Lower lobe of right lung (tissue), 2 donors: ENCODE results near the gene FYN. TPM values are rescaled to one million over a fixed set of nuclear protein-coding genes. Genes with fewer than 3 reads are reported as not detected.
A peak's percentile ranks its signal among the peaks of the same experiment; 100 is the strongest.

ENCODE experiments used
- ATAC-seq, 2 donors: fragments of 200-7000 bp; cut with Tn5 transposase; one replicate each; pipeline ENCODE4 v1.9.1; 2020 to 2022; ENCODE audit warnings: mild to moderate bottlenecking in 2 of 2, moderate library complexity in 2 of 2
- DNase-seq: peaks from one replicate; pipeline ENCODE4 v3.0.0-alpha.2; 2020
- H3K27ac ChIP-seq: fragments of 200-600 bp; one replicate; pipeline ENCODE4 v1.8.0; 2022
- H3K27me3 ChIP-seq: fragments of 200-600 bp; one replicate; pipeline ENCODE4 v1.8.0; 2022; ENCODE audit warnings: low read depth
- H3K36me3 ChIP-seq: fragments of 200-600 bp; one replicate; pipeline ENCODE4 v1.8.0; 2022; ENCODE audit warnings: mild to moderate bottlenecking
- H3K4me1 ChIP-seq: fragments of 200-600 bp; one replicate; pipeline ENCODE4 v1.8.0; 2022
- H3K4me3 ChIP-seq: fragments of 200-600 bp; one replicate; pipeline ENCODE4 v1.8.0; 2022; ENCODE audit warnings: mild to moderate bottlenecking
- H3K9me3 ChIP-seq: fragments of 200-600 bp; one replicate; pipeline ENCODE4 v1.8.0; 2022
- CTCF ChIP-seq: fragments of 200-600 bp; IDR thresholded peaks from one replicate; pipeline ENCODE4 v1.8.0; 2022; ENCODE audit warnings: antibody characterized with exemption, mild to moderate bottlenecking
- intact Hi-C: fragments of 100-400 bp; cut with DNase I; formaldehyde crosslinking; loops from one replicate; pipeline ENCODE4 v1.11.0; 2022
- total RNA-seq: library from RNA; stranded (reverse); fragmentation: NEBNext Ultra II Directional; extraction: Animal tissue kit (Norgen Biotek cat#: 25700); gene quantifications from one replicate; pipeline ENCODE4 v1.2.1, GENCODE V29; 2021
- donor health status: DM: no; HTN: yes; CAD: no; lungs with severe emphysema.

FYN gene
- total RNA-seq, 1 donor from 2014 or later: 99.2 TPM

GRCh38 chr6:111829581-111829980 is 43.7 kb downstream of the FYN start:
- Histone ChIP-seq H3K4me3 (no peak overlapping the region), H3K27me3 (no peaks in the 10 kb centered on the region), H3K27ac (no peak overlapping the region), H3K9me3 (no peaks in the 10 kb centered on the region), H3K4me1 (peaks cover 25% of the 10 kb centered on the region), H3K36me3 (no peaks in the 10 kb centered on the region)
- intact Hi-C loops: no loop called here
- ATAC-seq (no peak), DNase-seq (no peak)
- no peak for TF ChIP-seq CTCF

GRCh38 chr6:111828809-111829208 is 44.4 kb downstream of the FYN start:
- no peak for DNase-seq
- TF ChIP-seq CTCF: no peak

GRCh38 chr6:111825439-111826086 is 47.7 kb downstream of the FYN start:
- H3K4me1 ChIP-seq: peaks cover 35% of the 10 kb centered on the region
- no peak overlapping the region for H3K27ac ChIP-seq
- DNase-seq (no peak), ATAC-seq (no peak)
- H3K4me3 ChIP-seq: no peak overlapping the region
- no peak for TF ChIP-seq CTCF
- no peaks in the 10 kb centered on the region for H3K36me3 ChIP-seq
- H3K9me3 ChIP-seq: no peaks in the 10 kb centered on the region
- intact Hi-C loops: no loop called here
- no peaks in the 10 kb centered on the region for H3K27me3 ChIP-seq

More at GRCh38 chr6:111828809-111829208, 44.4 kb downstream of the FYN start:
- Histone ChIP-seq H3K36me3 (no peaks in the 10 kb centered on the region), H3K27ac (no peak overlapping the region), H3K4me1 (peaks cover 28% of the 10 kb centered on the region), H3K27me3 (no peaks in the 10 kb centered on the region), H3K4me3 (no peak overlapping the region), H3K9me3 (no peaks in the 10 kb centered on the region)
- ATAC-seq: no peak
- intact Hi-C loops: no loop called here

GRCh38 chr6:111824608-111825337 is 48.5 kb downstream of the FYN start:
- intact Hi-C loops: no loop called here
- H3K27ac ChIP-seq: peak overlapping the region; percentile 37
- H3K4me1 ChIP-seq: peaks cover 38% of the 10 kb centered on the region
- no peak for ATAC-seq
- no peak overlapping the region for H3K4me3 ChIP-seq
- H3K27me3 ChIP-seq: no peaks in the 10 kb centered on the region
- no peak for DNase-seq
- no peaks in the 10 kb centered on the region for H3K9me3 ChIP-seq
- no peaks in the 10 kb centered on the region for H3K36me3 ChIP-seq
- no peak for TF ChIP-seq CTCF

GRCh38 chr6:111823831-111824607 is 49.2 kb downstream of the FYN start:
- Histone ChIP-seq H3K4me1 (peaks cover 45% of the 10 kb centered on the region), H3K9me3 (no peaks in the 10 kb centered on the region), H3K36me3 (no peaks in the 10 kb centered on the region), H3K27ac (peak overlapping the region; percentile 37), H3K4me3 (no peak overlapping the region), H3K27me3 (no peaks in the 10 kb centered on the region)
- DNase-seq (no peak), ATAC-seq (peak in 1 of 2 donors; percentile 52)
- intact Hi-C loops: no loop called here
- no peak for TF ChIP-seq CTCF
